Mucosa of rectum (tissue), 2 donors: Measurements from ENCODE around the gene SERPINA1.

Experiments
- H3K27ac ChIP-seq, 2 donors: one replicate each; pipeline ENCODE4 v1.7.0; 2013; ENCODE audit warnings: inconsistent platforms in 2 of 2, low read depth in 2 of 2, low read length in 2 of 2
- H3K27me3 ChIP-seq, 2 donors: one replicate each; pipeline ENCODE4 v1.7.0; 2013; ENCODE audit warnings: low read length in 2 of 2; ENCODE audit not compliant: control insufficient read depth in 2 of 2, insufficient read depth in 2 of 2
- H3K36me3 ChIP-seq, 2 donors: one replicate each; pipeline ENCODE4 v1.7.0; 2013; ENCODE audit warnings: low read length in 2 of 2; ENCODE audit not compliant: control insufficient read depth in 2 of 2, insufficient read depth in 2 of 2
- H3K4me1 ChIP-seq, 2 donors: one replicate each; pipeline ENCODE4 v1.7.0; 2013; ENCODE audit warnings: low read length in 2 of 2, mild to moderate bottlenecking in 1 of 2; ENCODE audit not compliant: control insufficient read depth in 2 of 2, insufficient read depth in 2 of 2
- H3K4me3 ChIP-seq, 2 donors: one replicate each; pipeline ENCODE4 v1.7.0; 2013; ENCODE audit warnings: low read length in 2 of 2
- H3K9ac ChIP-seq, 2 donors: one replicate each; pipeline ENCODE4 v1.7.0; 2013; ENCODE audit warnings: low read length in 2 of 2, low read depth in 1 of 2, mild to moderate bottlenecking in 1 of 2
- H3K9me3 ChIP-seq, 2 donors: one replicate each; pipeline ENCODE4 v1.7.0; 2013; ENCODE audit warnings: low read length in 2 of 2; ENCODE audit not compliant: control insufficient read depth in 2 of 2
- donor health status: healthy.
- donor health status: Normal muscosa, but diverticular disease.

SERPINA1 gene

GRCh38 chr14:94337274-94337673, 51.1 kb downstream of the SERPINA1 start:
- no peak overlapping the region for H3K27ac ChIP-seq
- H3K27me3 ChIP-seq = no peaks in the 10 kb centered on the region

GRCh38 chr14:94334872-94335271, 53.5 kb downstream of the SERPINA1 start:
- no peaks in the 10 kb centered on the region for H3K27me3 ChIP-seq
- H3K9me3 ChIP-seq = no peaks in the 10 kb centered on the region
- no peak overlapping the region for H3K27ac ChIP-seq
- no peaks in the 10 kb centered on the region for H3K4me1 ChIP-seq
- H3K9ac ChIP-seq = no peak overlapping the region
- no peaks in the 10 kb centered on the region for H3K36me3 ChIP-seq
- H3K4me3 ChIP-seq = no peak overlapping the region

More at GRCh38 chr14:94337274-94337673, 51.1 kb downstream of the SERPINA1 start:
- Histone ChIP-seq H3K9me3 (no peaks in the 10 kb centered on the region), H3K4me1 (peaks cover 6 to 7% of the 10 kb centered on the region in 2 donors), H3K36me3 (no peaks in the 10 kb centered on the region), H3K9ac (no peak overlapping the region), H3K4me3 (no peak overlapping the region)

GRCh38 chr14:94332587-94332986, 55.8 kb downstream of the SERPINA1 start:
- H3K36me3 ChIP-seq = no peaks in the 10 kb centered on the region
- no peaks in the 10 kb centered on the region for H3K4me1 ChIP-seq
- no peak overlapping the region for H3K4me3 ChIP-seq
- H3K27ac ChIP-seq = no peak overlapping the region
- no peak overlapping the region for H3K9ac ChIP-seq
- H3K9me3 ChIP-seq = no peaks in the 10 kb centered on the region
- H3K27me3 ChIP-seq = no peaks in the 10 kb centered on the region

GRCh38 chr14:94332063-94332583, 56.3 kb downstream of the SERPINA1 start:
- Histone ChIP-seq H3K27ac (no peak overlapping the region), H3K9me3 (no peaks in the 10 kb centered on the region), H3K9ac (no peak overlapping the region), H3K27me3 (no peaks in the 10 kb centered on the region), H3K36me3 (no peaks in the 10 kb centered on the region), H3K4me1 (no peaks in the 10 kb centered on the region), H3K4me3 (no peak overlapping the region)

- no peaks in the 10 kb centered on the region for H3K9me3 ChIP-seq
- H3K27ac ChIP-seq = no peak overlapping the region
- H3K4me3 ChIP-seq = no peak overlapping the region
- no peaks in the 10 kb centered on the region for H3K27me3 ChIP-seq
- H3K9ac ChIP-seq = no peak overlapping the region
- no peaks in the 10 kb centered on the region for H3K36me3 ChIP-seq
- no peaks in the 10 kb centered on the region for H3K4me1 ChIP-seq
These were observed 56.9 kb downstream of the SERPINA1 start for GRCh38 chr14:94331462-94331861.

- H3K9ac ChIP-seq = no peak overlapping the region
- H3K9me3 ChIP-seq = no peaks in the 10 kb centered on the region
- H3K4me1 ChIP-seq = no peaks in the 10 kb centered on the region
- no peaks in the 10 kb centered on the region for H3K36me3 ChIP-seq
- H3K4me3 ChIP-seq = no peak overlapping the region
- H3K27ac ChIP-seq = no peak overlapping the region
- no peaks in the 10 kb centered on the region for H3K27me3 ChIP-seq
These were observed 57.5 kb downstream of the SERPINA1 start for GRCh38 chr14:94330857-94331256.

GRCh38 chr14:94330432-94330831, 58.0 kb downstream of the SERPINA1 start:
- Histone ChIP-seq H3K27ac (no peak overlapping the region), H3K36me3 (no peaks in the 10 kb centered on the region), H3K4me3 (no peak overlapping the region), H3K9ac (no peak overlapping the region), H3K27me3 (no peaks in the 10 kb centered on the region), H3K9me3 (no peaks in the 10 kb centered on the region), H3K4me1 (no peaks in the 10 kb centered on the region)

GRCh38 chr14:94329857-94330256, 58.5 kb downstream of the SERPINA1 start:
- H3K4me1 ChIP-seq = no peaks in the 10 kb centered on the region
- no peak overlapping the region for H3K27ac ChIP-seq
- H3K4me3 ChIP-seq = no peak overlapping the region
- H3K9me3 ChIP-seq = no peaks in the 10 kb centered on the region
- H3K36me3 ChIP-seq = no peaks in the 10 kb centered on the region
- no peak overlapping the region for H3K9ac ChIP-seq
- H3K27me3 ChIP-seq = no peaks in the 10 kb centered on the region

GRCh38 chr14:94328196-94328595, 60.2 kb downstream of the SERPINA1 start:
- Histone ChIP-seq H3K4me3 (no peak overlapping the region), H3K4me1 (peaks cover 0 to 2% of the 10 kb centered on the region in 2 donors), H3K9me3 (no peaks in the 10 kb centered on the region), H3K36me3 (no peaks in the 10 kb centered on the region), H3K9ac (no peak overlapping the region), H3K27ac (no peak overlapping the region), H3K27me3 (no peaks in the 10 kb centered on the region)
